Motor neuron (in vitro differentiated cells): ENCODE results near the gene GALC. TPM values are rescaled to one million over a fixed set of nuclear protein-coding genes. Genes with fewer than 3 reads are reported as not detected.
A peak's percentile ranks its signal among the peaks of the same experiment; 100 is the strongest.

Experiments used
- ATAC-seq, 8 experiments: fragments of 200-7000 bp; cut with Tn5 transposase; replicated peaks in 6 of 8; 2 replicates each; pipeline ENCODE4 v1.8.0; 2021; ENCODE audit warnings: mild to moderate bottlenecking in 8 of 8, moderate library complexity in 8 of 8
- H3K27ac ChIP-seq, 2 donors: fragments of 250-450 bp; sonication (Bioruptor Pico); 2 replicates each; pipeline ENCODE4 v1.9.0; 2021; ENCODE audit warnings: antibody characterized with exemption in 2 of 2, mild to moderate bottlenecking in 2 of 2, moderate library complexity in 1 of 2
- H3K4me1 ChIP-seq, 2 donors: fragments of 250-450 bp; sonication (Bioruptor Pico); replicated peaks in 1 of 2; 2 replicates each; pipeline ENCODE4 v1.6.1; 2021; ENCODE audit warnings: antibody characterized with exemption in 2 of 2, mild to moderate bottlenecking in 2 of 2, moderate library complexity in 1 of 2
- H3K4me3 ChIP-seq, 5 donors: fragments of 250-450 bp; sonication (Bioruptor Pico); 2 replicates each; pipeline ENCODE4 v1.9.0; 2021; ENCODE audit warnings: antibody characterized with exemption in 5 of 5, mild to moderate bottlenecking in 5 of 5, moderate library complexity in 4 of 5
- WGBS, 10 experiments: fragments of 450-650 bp; shearing (Covaris generic); methylation state at CpG; one replicate each; pipeline ENCODE4 v1.0.0; 2022; 5-methylcytosine and 5-hydroxymethylcytosine counted together
- in situ Hi-C, 9 experiments: fragments of 400-800 bp; cut with MboI; loops; one replicate each; pipeline ENCODE4 v1.15.0; 2021; ENCODE audit warnings: low sequenced_read_pairs in 9 of 9, low pct_unique_long_range_greater_than_20kb in 2 of 9; ENCODE audit not compliant: unreplicated experiment in 9 of 9
- total RNA-seq, 8 experiments: library from RNA; unstranded; fragments of 300-600 nt; gene quantifications; 2 replicates each; pipeline versions ENCODE4 v1.2.3 to v1.2.4, GENCODE V29; 2022

GALC gene
- total RNA-seq, 8 experiments from 2014 or later = 6.6 to 42.3 (median 11.6) TPM

- no peak for ATAC-seq
- H3K27ac ChIP-seq = no peak overlapping the region
- H3K4me3 ChIP-seq = no peak overlapping the region
- in situ Hi-C loops = loop anchor here in 1 of 9 experiments (25.0 kb wide), 2 partner anchors 358 to 558 kb away; partner anchors contain the start of genes PTPN21 and ZC3H14
- no peaks in the 10 kb centered on the region for H3K4me1 ChIP-seq
- 44 to 100% (median 78%) methylated on average over 1 to 3 of the region's 3 CpGs for WGBS, 10 experiments
Observed at GRCh38 chr14:88004506-88005036, 11.6 kb upstream of the GALC start.

GRCh38 chr14:88003425-88003824 is 10.4 kb upstream of the GALC start:
- 43 to 96% (median 90%) methylated on average over 1 to 4 of the region's 4 CpGs for WGBS, 10 experiments
- Histone ChIP-seq H3K27ac (no peak overlapping the region), H3K4me3 (no peak overlapping the region), H3K4me1 (no peaks in the 10 kb centered on the region)
- no peak for ATAC-seq
- in situ Hi-C loops = loop anchor here in 1 of 9 experiments (25.0 kb wide), 2 partner anchors 359 to 559 kb away; partner anchors contain the start of genes PTPN21 and ZC3H14

- WGBS, 10 experiments = 80 to 100% (median 98%) methylated on average over 1 to 4 of the region's 4 CpGs; no CpG with 5 or more reads in 2 of the 10 experiments
- Histone ChIP-seq H3K4me1 (no peaks in the 10 kb centered on the region), H3K4me3 (no peak overlapping the region), H3K27ac (no peak overlapping the region)
- ATAC-seq = no peak
- in situ Hi-C loops = loop anchor here in 1 of 9 experiments (25.0 kb wide), 2 partner anchors 360 to 560 kb away; partner anchors contain the start of genes PTPN21 and ZC3H14
Observed at GRCh38 chr14:88002421-88003075, 9.6 kb upstream of the GALC start.

GRCh38 chr14:87999277-87999676 is 6.3 kb upstream of the GALC start:
- Histone ChIP-seq H3K27ac (no peak overlapping the region), H3K4me1 (no peaks in the 10 kb centered on the region), H3K4me3 (no peak overlapping the region)
- ATAC-seq = no peak
- 86 to 100% (median 95%) methylated on average over 2 of the region's 2 CpGs; no CpG with 5 or more reads in 3 of the 10 experiments for WGBS, 10 experiments
- in situ Hi-C loops = no loop called here

GRCh38 chr14:87998482-87998881 is 5.5 kb upstream of the GALC start:
- in situ Hi-C loops = no loop called here
- ATAC-seq = no peak
- Histone ChIP-seq H3K4me1 (peaks cover 2 to 6% of the 10 kb centered on the region in 2 donors), H3K27ac (no peak overlapping the region), H3K4me3 (no peak overlapping the region)

GRCh38 chr14:87996291-87996592 is 3.3 kb upstream of the GALC start:
- in situ Hi-C loops = no loop called here
- 0 to 100% (median 63%) methylated on average over 1 of the region's 1 CpG; no CpG with 5 or more reads in 1 of the 10 experiments for WGBS, 10 experiments
- H3K4me1 ChIP-seq = peaks cover 5 to 10% of the 10 kb centered on the region in 2 donors
- no peak for ATAC-seq
- no peak overlapping the region for H3K4me3 ChIP-seq
- no peak overlapping the region for H3K27ac ChIP-seq

GRCh38 chr14:87995500-87996290 is 2.7 kb upstream of the GALC start:
- H3K27ac ChIP-seq = no peak overlapping the region
- peaks cover 5 to 10% of the 10 kb centered on the region in 2 donors for H3K4me1 ChIP-seq
- 52 to 100% (median 81%) methylated on average over 2 to 6 of the region's 6 CpGs; no CpG with 5 or more reads in 1 of the 10 experiments for WGBS, 10 experiments
- in situ Hi-C loops = no loop called here
- ATAC-seq = no peak
- no peak overlapping the region for H3K4me3 ChIP-seq

GRCh38 chr14:87994974-87995373 is 2.0 kb upstream of the GALC start:
- 73 to 100% (median 93%) methylated on average over 2 to 6 of the region's 6 CpGs; no CpG with 5 or more reads in 2 of the 10 experiments for WGBS, 10 experiments
- in situ Hi-C loops = no loop called here
- Histone ChIP-seq H3K4me1 (peaks cover 5 to 10% of the 10 kb centered on the region in 2 donors), H3K27ac (no peak overlapping the region), H3K4me3 (no peak overlapping the region)
- no peak for ATAC-seq

GRCh38 chr14:87992346-87992717 is 650 bp downstream of the GALC start:
- H3K27ac ChIP-seq = peak overlapping the region; percentile 72 to 88
- in situ Hi-C loops = no loop called here

GRCh38 chr14:87990682-87991081 is 2.3 kb downstream of the GALC start:
- H3K27ac ChIP-seq = no peak overlapping the region
- in situ Hi-C loops = no loop called here
- no peak for ATAC-seq
- 56 to 100% (median 100%) methylated on average over 1 to 4 of the region's 4 CpGs; no CpG with 5 or more reads in 2 of the 10 experiments for WGBS, 10 experiments
- peaks cover 5 to 10% of the 10 kb centered on the region in 2 donors for H3K4me1 ChIP-seq
- no peak overlapping the region for H3K4me3 ChIP-seq

More at GRCh38 chr14:87992346-87992717, 650 bp downstream of the GALC start:
- ATAC-seq = no peak
- peak overlapping the region; percentile 33 to 65 (median 50) for H3K4me3 ChIP-seq
- WGBS, 10 experiments = 8 to 67% (median 41%) methylated on average over 3 to 18 of the region's 20 CpGs; no CpG with 5 or more reads in 5 of the 10 experiments
- peaks cover 5 to 10% of the 10 kb centered on the region in 2 donors for H3K4me1 ChIP-seq

GRCh38 chr14:87989956-87990299 is 3.1 kb downstream of the GALC start:
- Histone ChIP-seq H3K4me1 (peaks cover 5 to 10% of the 10 kb centered on the region in 2 donors), H3K27ac (no peak overlapping the region), H3K4me3 (no peak overlapping the region)
- ATAC-seq = no peak
- in situ Hi-C loops = no loop called here
- 67 to 100% (median 100%) methylated on average over 1 to 2 of the region's 2 CpGs; no CpG with 5 or more reads in 3 of the 10 experiments for WGBS, 10 experiments

GRCh38 chr14:87989221-87989955 is 3.6 kb downstream of the GALC start:
- Histone ChIP-seq H3K27ac (no peak overlapping the region), H3K4me3 (no peak overlapping the region), H3K4me1 (peaks cover 5 to 10% of the 10 kb centered on the region in 2 donors)
- ATAC-seq = no peak
- in situ Hi-C loops = no loop called here
- 65 to 100% (median 94%) methylated on average over 2 to 5 of the region's 5 CpGs; no CpG with 5 or more reads in 1 of the 10 experiments for WGBS, 10 experiments

GRCh38 chr14:87979689-87980088 is 13.3 kb downstream of the GALC start:
- in situ Hi-C loops = no loop called here
- no peak overlapping the region for H3K27ac ChIP-seq
- 67% methylated on average over 1 of the region's 1 CpG; no CpG with 5 or more reads in 9 of the 10 experiments for WGBS, 10 experiments
- no peak overlapping the region for H3K4me3 ChIP-seq
- no peak for ATAC-seq
- H3K4me1 ChIP-seq = no peaks in the 10 kb centered on the region
